Right atrium auricular region (tissue), 2 donors: ENCODE results near the gene SOX18. TPM values are rescaled to one million over a fixed set of nuclear protein-coding genes. Genes with fewer than 3 reads are reported as not detected.

Experiments used
- DNase-seq: peaks from one replicate; pipeline ENCODE4 v3.0.0-alpha.2; 2019; ENCODE audit warnings: low spot score
- H3K27ac ChIP-seq, 2 donors: fragments of 200-600 bp; sonication (generic); 1 replicate in 1 of 2; 2 replicates in 1 of 2; pipeline ENCODE4 v1.5.1; 2016 to 2019
- H3K27me3 ChIP-seq, 2 donors: fragments of 200-600 bp; sonication (generic); one replicate each; pipeline versions ENCODE4 v1.5.1 to v1.6.0; 2017 to 2019
- H3K36me3 ChIP-seq: fragments of 200-600 bp; sonication (generic); one replicate; pipeline ENCODE4 v1.5.1; 2016
- H3K4me1 ChIP-seq, 2 donors: fragments of 200-600 bp; sonication (generic); one replicate each; pipeline versions ENCODE4 v1.5.1 to v1.6.0; 2017 to 2019
- H3K4me3 ChIP-seq, 2 donors: fragments of 200-600 bp; sonication (generic); 1 replicate in 1 of 2; 2 replicates in 1 of 2; pipeline ENCODE4 v1.5.1; 2017 to 2019; ENCODE audit warnings: mild to moderate bottlenecking in 1 of 2, moderate library complexity in 1 of 2
- H3K9me3 ChIP-seq, 2 donors: fragments of 200-600 bp; sonication (generic); one replicate each; pipeline ENCODE4 v1.5.1; 2019
- total RNA-seq, 2 donors: library from RNA; depleted of rRNA; stranded (reverse); fragments of >200 nt; gene quantifications; one replicate each; pipeline ENCODE4 v1.1.0, GENCODE V29; 2016
- TF ChIP-seq, protein P1 (sequence below), 2 donors: fragments of 200-600 bp; sonication (generic); IDR thresholded peaks; one replicate each; pipeline ENCODE4 v1.5.1; 2019; ENCODE audit warnings: antibody characterized with exemption in 2 of 2

The SOX18 gene
- total RNA-seq, 2 donors from 2014 or later: 15.1 to 17.2 TPM

DNA sequence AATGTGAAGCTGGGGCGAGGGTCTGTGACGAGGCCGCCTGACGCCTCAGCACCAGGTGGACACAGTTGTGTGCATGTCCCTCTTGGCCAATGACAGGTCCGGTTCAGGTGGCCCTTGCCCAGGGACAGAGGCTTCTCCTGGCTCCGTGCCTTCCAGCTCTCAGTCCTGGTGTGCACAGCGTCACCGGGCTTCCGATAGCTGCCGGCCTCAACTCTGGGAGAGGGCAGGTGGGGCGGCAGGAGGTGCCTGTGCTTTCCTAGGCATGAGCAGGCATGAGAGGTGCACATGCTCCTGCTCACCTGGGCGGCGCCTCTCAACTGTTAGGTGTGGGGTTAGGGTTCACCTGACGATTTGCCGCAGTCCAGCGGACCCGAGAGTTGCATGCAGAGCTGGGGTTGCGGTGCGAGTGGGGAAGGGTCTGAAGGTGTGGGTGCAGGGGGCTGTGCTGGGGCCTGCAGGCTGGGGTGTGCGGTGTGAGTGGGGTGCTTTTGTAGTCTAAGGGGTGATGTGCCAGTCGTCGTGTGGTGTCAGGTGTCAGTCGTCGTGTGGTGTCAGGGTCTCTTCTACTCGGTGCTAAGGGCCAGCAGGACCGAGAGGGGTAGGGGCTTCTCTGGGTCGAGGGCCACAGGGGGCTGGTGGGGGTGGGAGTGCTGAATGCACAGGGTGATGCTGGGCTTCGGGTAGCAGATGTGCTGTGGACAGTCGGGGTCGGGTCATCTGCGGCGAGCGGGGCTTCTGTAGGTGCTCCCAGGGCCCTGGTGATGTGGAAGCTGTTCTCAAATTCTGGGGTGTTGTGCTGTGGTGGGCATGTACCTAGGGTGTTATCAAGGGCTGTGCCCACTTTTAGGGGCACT lies 3.8 kb upstream of the SOX18 start:
- peak overlapping the region; percentile 54 to 60 for H3K27ac ChIP-seq

DNA sequence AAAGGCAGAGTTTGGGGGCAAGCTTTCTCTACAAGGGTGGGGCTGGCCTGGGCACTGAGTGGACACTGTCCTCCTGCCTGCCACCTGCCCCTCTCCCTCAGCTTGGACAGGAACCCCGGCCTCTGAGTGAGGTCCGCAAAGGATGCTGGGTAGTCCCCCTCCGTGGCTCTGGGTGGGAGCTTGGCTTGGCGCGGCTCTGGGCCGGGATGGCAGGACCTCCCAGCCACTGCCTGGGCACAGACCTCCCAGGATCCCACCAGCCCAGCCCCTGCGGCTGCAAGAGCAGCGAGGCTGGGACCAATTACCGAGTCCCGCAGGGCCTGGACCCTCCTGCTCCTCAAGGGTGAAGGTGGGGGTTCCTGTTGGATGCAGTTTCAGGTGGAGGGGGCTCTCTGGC lies 2.9 kb upstream of the SOX18 start:
- Histone ChIP-seq H3K4me3 (no peak overlapping the region), H3K27ac (peak overlapping the region; percentile 41 to 54), H3K4me1 (peaks cover 0 to 50% of the 10 kb centered on the region in 2 donors), H3K27me3 (peaks cover 0 to 4% of the 10 kb centered on the region in 2 donors), H3K36me3 (peaks cover 8% of the 10 kb centered on the region), H3K9me3 (no peaks in the 10 kb centered on the region)
- TF ChIP-seq, protein P1, sequence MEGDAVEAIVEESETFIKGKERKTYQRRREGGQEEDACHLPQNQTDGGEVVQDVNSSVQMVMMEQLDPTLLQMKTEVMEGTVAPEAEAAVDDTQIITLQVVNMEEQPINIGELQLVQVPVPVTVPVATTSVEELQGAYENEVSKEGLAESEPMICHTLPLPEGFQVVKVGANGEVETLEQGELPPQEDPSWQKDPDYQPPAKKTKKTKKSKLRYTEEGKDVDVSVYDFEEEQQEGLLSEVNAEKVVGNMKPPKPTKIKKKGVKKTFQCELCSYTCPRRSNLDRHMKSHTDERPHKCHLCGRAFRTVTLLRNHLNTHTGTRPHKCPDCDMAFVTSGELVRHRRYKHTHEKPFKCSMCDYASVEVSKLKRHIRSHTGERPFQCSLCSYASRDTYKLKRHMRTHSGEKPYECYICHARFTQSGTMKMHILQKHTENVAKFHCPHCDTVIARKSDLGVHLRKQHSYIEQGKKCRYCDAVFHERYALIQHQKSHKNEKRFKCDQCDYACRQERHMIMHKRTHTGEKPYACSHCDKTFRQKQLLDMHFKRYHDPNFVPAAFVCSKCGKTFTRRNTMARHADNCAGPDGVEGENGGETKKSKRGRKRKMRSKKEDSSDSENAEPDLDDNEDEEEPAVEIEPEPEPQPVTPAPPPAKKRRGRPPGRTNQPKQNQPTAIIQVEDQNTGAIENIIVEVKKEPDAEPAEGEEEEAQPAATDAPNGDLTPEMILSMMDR (IDR thresholded peaks at IDR 0.05): no peak
- no peak for DNase-seq

More for the DNA sequence above, 3.8 kb upstream of the SOX18 start:
- no peaks in the 10 kb centered on the region for H3K9me3 ChIP-seq
- no peak for DNase-seq
- peaks cover 0 to 49% of the 10 kb centered on the region in 2 donors for H3K4me1 ChIP-seq
- H3K36me3 ChIP-seq: no peaks in the 10 kb centered on the region
- TF ChIP-seq, protein P1 (IDR thresholded peaks at IDR 0.05): no peak
- H3K4me3 ChIP-seq: peak overlapping the region in 1 of 2 donors; percentile 5
- H3K27me3 ChIP-seq: no peaks in the 10 kb centered on the region

DNA sequence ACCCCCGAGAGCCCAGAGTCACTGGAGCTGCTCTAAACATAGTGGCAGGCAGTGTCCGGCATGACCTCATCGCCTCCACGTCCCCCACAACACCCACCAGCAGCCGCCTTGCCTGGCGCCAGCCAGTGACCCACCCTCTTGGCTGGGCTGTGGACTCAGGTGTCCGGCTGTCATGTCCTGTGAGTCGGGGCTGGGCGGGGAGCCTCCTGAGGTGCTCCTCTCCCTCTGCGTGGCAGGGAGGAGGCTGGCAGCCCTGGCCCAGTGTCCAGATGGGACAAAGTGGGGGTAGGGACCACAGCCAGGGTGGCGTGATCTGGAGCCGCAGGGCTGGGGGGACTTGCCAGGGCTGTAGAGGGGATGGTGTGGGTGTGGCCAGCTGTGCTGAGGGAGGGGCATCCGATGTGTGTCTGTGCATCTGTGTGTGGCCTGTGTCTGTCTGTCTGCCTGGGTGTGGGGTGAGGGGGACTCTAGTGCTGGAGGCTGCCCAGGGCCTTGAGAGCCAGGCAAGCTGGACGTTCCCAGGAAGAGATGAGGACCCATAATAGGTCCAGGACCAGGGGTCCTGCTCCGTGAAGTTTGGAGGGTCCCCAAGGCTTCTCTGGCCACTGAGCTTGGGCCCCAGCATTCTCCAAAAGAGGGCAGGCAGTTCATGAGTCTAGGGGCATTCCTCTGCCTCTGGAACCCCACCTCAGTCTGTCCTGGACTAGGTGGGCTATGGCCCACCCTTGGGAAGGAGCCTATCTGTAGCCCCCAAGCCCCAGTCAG lies 2.3 kb upstream of the SOX18 start:
- Histone ChIP-seq H3K27ac (peak overlapping the region; percentile 62 to 69), H3K4me1 (peaks cover 0 to 49% of the 10 kb centered on the region in 2 donors), H3K36me3 (peaks cover 14% of the 10 kb centered on the region), H3K9me3 (no peaks in the 10 kb centered on the region), H3K27me3 (peaks cover 0 to 4% of the 10 kb centered on the region in 2 donors), H3K4me3 (peak overlapping the region in 1 of 2 donors; percentile 49)
- DNase-seq: peak; percentile 68
- TF ChIP-seq, protein P1 (IDR thresholded peaks at IDR 0.05): no peak

DNA sequence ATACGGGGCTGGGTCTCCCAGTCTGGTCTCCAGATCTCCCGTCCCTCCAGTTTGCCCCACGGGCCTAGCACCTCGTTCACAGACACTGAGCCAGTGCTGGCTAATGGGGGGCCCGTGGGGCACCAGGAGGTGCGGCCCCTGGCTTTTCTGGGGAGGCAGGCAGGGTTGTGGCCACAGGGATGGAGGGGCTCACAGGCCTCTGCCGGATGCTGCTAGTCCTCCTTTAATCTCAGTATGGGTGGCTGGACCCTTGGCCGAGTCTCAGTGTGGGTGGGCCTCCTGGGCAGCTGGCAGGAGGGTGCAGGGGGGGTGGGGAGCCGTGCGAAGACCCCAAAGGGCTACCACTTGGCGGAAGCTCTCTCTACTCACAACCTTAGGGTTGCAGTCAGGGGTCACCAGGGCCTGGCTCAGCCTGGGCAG lies 1.6 kb upstream of the SOX18 start:
- TF ChIP-seq, protein P1 (IDR thresholded peaks at IDR 0.05): no peak
- peaks cover 0 to 42% of the 10 kb centered on the region in 2 donors for H3K4me1 ChIP-seq
- H3K4me3 ChIP-seq: peak overlapping the region in 1 of 2 donors; percentile 49
- no peak for DNase-seq
- peaks cover 18% of the 10 kb centered on the region for H3K36me3 ChIP-seq
- H3K27ac ChIP-seq: peak overlapping the region; percentile 62 to 69
- H3K27me3 ChIP-seq: peaks cover 4% of the 10 kb centered on the region in 2 donors
- H3K9me3 ChIP-seq: no peaks in the 10 kb centered on the region

DNA sequence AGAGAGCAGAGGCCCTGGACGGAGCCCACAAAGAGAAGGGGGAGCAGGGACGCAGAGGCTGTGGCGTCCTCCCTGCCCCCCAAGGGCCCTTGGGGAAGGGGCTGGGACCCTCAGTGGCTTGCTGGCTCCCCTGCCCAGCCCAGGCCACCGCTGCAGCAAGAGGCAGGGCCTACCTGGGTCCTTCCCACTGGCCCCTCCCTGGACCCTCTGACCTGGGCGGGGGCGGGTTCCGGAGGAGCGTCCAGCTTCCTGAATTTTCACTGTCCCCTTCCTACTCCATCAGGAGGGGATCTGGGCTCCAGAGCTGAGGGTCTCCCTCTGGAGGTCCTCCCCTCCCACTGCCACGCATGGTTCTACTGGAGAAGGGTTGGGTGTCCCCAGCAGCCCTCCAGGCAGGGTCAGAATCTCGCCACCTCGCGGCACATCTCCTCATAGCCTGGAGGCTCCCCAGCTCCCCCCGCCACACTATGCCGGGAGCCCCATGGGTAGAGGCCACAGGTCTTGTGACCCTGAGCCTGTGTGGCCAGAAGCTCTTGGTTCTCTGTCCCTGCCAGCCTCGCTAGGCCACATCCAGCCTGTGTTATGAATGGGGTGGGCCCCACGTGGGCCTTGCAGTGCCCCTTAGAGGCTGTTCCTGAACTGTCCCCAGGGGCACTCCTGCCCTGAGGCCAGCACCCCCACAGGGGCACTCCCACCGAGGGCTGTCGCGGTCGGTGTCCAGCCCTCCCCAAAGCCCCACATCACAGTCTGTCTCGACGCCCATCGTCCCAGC lies 1.0 kb upstream of the SOX18 start:
- DNase-seq: no peak
- TF ChIP-seq, protein P1 (IDR thresholded peaks at IDR 0.05): no peak
- H3K27me3 ChIP-seq: peaks cover 4 to 5% of the 10 kb centered on the region in 2 donors
- no peaks in the 10 kb centered on the region for H3K9me3 ChIP-seq
- H3K36me3 ChIP-seq: peaks cover 18% of the 10 kb centered on the region
- H3K27ac ChIP-seq: peak overlapping the region; percentile 62 to 69
- peaks cover 0 to 38% of the 10 kb centered on the region in 2 donors for H3K4me1 ChIP-seq
- peak overlapping the region; percentile 17 to 49 for H3K4me3 ChIP-seq
